HG02610 (cell line): ENCODE data around the gene GPHN.

Experiments used
- ATAC-seq: cut with Tn5 transposase; IDR thresholded peaks from one replicate; pipeline ENCODE4 v1.9.1; 2021; ENCODE audit warnings: mild to moderate bottlenecking, moderate library complexity; ENCODE audit not compliant: unreplicated experiment

Gene GPHN

GRCh38 chr14:67133595-67134441 is 625.9 kb downstream of the GPHN start:
- ATAC-seq: no peak

DNA sequence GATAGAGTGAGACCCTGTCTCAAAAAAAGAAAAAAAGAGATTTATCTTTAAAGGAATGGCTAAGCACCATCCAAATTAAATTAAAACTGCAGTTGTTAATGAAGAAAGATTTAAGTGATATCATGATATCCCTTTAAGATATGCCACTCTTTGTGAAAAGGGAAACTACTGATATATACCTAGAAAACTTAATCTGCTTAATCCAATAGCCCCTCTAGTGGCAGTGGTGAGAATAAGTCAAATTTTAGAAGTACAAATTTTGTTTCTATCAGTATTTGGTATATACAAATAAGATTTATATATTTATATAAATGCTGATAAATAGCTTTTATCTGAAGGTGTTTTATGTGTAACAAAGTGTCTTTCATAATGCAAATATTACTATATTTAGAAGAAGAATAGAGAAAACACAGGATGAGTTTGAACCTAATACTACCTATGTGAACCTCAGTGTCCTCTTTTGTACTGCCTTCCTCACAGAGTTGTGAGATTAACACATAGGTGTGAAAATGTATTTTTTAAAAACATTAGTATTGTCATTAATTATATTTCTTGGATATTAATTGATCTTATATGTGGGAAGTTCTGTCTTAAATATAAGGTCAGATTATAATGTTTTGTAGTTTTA is 629.9 kb downstream of the GPHN start:
- no peak for ATAC-seq

DNA sequence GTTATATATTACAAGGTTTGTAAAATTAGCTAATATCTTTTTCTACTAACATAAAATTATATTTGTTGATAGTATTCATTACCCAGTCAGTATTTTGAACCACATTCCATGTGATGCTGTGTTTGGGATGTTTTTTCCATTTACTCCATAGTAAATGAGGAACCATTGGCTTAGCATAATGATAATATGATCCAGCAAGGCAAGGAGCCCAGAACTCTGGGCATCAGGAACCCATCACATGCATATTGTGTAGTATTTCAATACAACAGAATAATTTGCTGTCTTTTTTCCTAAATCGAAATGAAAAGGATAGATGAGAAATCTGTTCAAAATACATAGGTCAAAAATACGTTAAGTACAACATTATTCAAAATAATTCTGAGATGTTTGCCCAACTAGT is 632.6 kb downstream of the GPHN start:
- ATAC-seq: no peak

DNA sequence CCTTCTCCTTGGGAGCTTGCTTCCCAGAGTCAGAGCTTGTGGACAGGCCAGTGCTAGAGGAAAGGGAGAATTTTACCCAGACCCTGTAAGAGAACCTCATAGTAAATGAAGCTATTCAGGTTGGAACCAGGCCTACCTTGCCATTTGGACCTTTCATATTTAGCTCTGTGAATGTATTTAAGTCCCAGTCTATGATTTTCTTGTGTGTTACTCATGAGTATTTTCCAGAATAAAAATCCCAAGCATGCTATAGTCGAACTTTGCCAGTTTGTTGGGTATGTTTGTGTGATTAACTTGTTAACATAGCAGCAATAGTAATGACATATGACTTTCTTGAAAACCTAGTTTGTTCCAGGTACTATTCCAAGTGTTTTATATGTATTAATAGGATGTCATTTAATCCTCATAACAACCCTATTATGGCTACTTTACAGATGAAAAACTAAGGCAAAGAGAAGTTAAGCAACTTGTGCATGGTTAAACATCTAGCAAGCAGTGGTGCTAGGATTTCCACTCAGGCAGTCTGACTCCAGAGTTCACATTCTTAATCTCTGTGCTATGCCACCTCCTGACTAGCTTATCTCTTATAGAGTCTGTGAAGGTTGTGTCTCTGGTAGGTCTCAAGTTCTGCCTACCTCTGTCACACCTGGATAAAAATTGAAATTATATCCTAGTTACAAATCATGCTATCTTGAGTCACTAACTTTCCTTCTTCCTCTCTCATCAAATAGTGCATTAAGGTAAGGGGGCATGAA is 633.4 kb downstream of the GPHN start:
- ATAC-seq: no peak

DNA sequence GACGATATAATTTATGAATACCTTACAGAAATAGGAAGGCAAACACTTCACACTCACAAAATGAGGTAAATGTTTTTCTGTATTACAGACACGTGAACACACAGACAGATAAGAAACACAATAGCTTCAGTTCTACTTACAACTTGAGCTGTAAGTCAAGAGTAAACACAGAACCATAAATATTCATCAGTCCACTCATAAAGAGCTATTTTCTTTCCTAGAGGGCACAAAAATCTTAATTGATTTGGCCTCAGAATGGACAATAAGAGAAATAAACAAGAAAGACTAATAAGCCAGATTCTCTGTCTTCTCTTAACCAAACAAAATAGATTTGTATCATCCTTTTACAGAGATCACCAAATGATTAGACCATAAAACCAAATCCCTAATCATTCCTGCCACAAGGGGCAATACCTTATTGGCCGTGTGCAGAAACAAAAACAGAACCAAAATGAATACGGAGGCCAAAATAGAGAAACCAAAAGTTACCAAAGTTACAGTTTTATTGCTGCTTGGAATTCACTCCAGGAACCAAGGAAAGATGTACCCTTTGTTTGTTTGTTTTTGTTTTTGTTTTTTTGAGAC is 643.2 kb downstream of the GPHN start:
- ATAC-seq: no peak

DNA sequence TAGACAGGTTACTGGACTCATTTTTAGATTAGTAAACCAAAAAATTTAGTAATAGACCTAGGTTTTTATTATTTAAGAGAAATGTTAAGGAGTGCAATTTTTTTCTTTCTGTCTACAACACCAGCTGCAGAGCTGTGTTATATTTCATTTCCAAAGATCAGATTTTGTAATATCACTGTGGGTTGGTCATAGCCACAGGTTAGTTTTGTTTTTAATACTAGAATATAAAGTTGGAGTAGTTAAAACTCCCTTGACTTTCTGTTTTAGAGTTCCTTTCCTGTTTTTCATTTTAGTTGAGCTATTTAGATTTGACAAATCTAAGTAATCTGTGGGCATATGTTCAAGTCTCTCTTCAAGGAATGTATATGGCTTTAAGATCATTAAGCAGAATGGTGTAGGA is 650.6 kb downstream of the GPHN start:
- no peak for ATAC-seq

- no peak for ATAC-seq
Measured at GRCh38 chr14:67162385-67162784, 654.4 kb downstream of the GPHN start.

GRCh38 chr14:67166450-67166853 is 658.5 kb downstream of the GPHN start:
- no peak for ATAC-seq

DNA sequence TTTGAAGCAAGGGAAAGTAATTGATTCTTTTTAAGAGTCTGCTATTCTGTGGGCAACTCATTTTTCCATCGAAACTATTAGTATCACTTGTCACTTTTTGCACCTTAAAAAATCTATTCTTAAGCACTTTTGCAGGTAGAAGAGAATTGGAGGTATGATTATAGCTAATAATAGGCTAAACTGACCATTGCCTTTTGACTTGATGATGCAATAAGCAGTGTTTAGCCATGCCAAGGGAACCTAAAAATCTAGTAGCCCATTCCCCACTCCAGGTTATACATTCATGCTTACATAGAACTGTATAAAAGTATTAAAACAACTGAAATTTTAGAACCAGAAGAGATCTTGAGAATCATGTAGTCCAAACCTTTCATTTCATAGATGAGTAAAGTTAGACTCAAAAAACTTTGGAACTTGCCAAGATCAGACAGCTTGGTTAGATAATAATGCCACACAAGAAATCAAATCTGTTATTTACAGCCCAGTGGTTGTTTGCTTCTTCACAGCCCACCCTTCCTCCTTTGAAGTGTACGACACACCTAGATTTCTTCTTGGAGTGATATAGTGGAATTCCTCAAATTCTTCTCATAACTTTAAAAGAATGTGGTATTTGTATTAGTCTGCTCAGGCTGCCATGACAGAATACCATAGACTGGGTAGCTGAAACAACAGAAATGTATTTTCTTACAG is 659.6 kb downstream of the GPHN start:
- ATAC-seq: no peak

DNA sequence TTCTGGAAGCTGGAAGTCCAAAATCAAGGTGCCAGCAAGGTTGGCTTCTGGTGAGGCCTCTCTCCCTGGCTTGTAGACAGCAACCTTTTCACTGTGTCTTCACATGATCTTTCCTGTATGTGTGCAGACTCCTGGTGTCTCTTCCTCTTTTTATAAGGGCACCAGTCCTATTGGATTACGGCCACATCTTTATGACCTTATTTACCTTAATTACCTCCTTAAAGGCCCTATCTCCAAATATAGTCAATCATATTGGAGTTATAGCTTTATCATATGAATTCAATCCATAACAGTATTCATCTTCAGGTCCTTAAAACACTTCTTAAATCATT is 660.1 kb downstream of the GPHN start:
- ATAC-seq: no peak

DNA sequence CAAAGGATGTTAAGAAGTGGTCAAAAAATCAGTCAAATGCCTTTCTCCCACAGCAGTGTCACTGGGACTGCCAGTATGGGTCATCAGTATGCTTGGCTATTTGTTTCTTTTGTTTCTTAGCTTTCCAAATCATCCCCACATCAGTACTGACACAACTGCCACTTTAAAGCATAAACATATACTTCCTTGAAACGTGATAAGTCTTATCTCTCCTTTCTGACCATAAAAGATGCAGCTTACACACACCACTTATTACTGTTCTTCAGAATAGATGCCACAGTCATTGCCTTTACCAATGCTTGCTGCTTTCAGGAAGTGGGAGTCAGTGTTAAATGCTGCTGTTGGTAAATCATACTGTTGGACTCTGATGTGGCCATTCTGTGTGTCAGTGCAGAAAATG is 662.7 kb downstream of the GPHN start:
- no peak for ATAC-seq

GRCh38 chr14:67172056-67172455 is 664.1 kb downstream of the GPHN start:
- ATAC-seq: no peak

- no peak for ATAC-seq
Measured at GRCh38 chr14:67172520-67172919, 664.6 kb downstream of the GPHN start.

DNA sequence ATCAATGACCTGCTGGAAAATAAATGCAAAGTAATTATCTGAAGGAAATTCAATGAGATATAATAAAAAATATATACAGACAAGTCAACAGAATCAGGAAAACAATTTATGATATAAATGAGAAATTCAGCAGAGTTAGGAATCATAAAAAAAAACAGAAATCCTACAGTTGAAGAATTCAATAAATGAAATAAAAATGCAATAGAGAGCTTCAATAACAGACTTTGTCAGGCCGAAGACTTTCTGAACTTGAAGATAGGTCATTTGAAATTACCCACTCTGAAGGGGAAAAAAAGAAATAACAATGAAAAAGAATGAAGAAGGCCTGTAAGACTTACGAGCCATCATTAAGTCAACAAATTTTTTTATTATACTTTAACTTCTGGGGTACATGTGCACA is 665.8 kb downstream of the GPHN start:
- no peak for ATAC-seq

GRCh38 chr14:67186172-67186768 is 678.3 kb downstream of the GPHN start:
- no peak for ATAC-seq

DNA sequence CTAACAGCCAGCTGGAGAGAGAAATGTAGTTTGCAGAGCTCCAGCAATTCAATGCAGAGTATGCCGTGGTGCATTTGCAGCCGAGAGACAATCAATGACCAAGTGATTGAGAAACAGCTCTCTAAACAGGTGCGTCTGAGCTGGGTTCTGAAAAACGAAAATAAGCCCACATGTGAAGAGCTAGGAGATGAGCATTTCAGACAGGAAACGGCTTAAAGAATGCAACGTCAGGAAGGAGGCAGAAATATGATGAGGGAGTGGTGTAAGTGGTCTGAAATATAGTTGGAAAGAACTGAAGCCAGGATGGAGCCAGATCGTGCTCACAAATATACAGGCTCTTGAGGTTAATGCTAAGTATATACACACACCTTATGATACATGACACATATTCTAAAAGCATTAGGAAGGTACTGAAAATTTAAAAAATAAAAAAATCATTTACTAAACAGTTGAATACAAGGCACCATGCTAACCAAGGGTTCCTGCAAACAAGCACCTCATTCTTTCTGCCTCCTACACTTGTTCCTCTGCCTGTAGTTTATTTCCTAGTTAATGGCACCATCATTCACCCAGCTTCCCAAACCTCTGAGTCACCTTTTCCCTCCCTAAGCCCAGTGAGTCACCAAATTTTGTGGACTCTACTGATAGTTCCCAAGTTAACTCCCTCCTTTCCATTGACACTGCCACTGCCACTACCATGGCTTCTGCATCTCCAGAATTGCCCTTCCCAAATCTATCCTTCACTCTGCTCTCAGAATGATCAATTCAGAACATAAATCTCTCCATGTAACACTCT is 679.0 kb downstream of the GPHN start:
- ATAC-seq: no peak

GRCh38 chr14:67187826-67188225 is 679.9 kb downstream of the GPHN start:
- no peak for ATAC-seq

GRCh38 chr14:67188326-67188725 is 680.4 kb downstream of the GPHN start:
- ATAC-seq: no peak

DNA sequence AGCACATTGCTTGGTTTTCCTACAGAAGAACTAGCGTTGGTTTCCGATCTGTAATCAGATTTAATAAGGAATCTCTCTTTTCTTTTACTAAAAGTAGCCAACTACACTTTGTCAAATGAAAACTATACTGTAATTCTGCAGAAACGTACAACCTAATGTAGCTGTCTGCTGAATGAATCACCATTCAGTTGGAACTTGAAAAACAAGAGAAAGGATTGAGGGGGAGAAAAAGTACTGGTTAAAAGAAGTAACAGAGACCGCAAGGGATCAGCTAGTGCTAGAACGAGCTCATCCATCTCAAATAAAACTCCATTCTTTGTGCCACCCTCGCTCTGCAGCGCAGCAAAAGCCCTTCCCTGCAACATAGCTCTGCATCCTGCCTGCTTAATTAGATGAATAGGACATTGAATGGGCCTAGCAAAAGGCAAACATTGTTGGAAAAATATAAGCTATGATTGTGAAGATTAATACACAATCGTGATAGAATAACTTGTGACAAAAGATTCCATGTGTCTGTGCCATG is 683.9 kb downstream of the GPHN start:
- no peak for ATAC-seq

DNA sequence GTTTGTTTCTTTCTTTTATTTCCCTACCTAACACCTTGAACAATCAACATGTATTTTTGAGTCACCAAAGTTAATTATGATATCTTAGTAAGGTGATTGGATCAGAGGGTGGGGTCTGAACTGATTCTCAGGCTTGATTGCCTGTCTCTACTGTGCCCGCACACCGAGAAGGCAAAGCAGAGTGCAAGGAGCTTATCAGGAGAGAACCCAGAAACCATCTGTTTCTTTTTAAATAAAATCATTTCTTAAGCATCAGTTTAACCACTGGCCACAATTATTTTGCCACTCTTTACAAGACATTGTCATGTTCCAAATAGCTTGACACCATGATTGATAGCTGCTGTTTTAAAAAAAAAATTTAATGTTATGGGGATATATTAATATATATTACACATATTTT is 684.4 kb downstream of the GPHN start:
- ATAC-seq: no peak
